Thymus (tissue), 11 donors: ENCODE results near the gene TRMT1. TPM values are rescaled to one million over a fixed set of nuclear protein-coding genes. Genes with fewer than 3 reads are reported as not detected.

ENCODE experiments used
- DNase-seq, 9 donors: peaks; one replicate each; pipeline ENCODE4 v3.0.0-alpha.2; 2013; ENCODE audit warnings: low spot score in 9 of 9, low read depth in 6 of 9, missing footprints in 1 of 9
- H3K27ac ChIP-seq, 2 donors: one replicate each; pipeline ENCODE4 v1.5.1; 2013; ENCODE audit warnings: control low read depth in 1 of 2, low read depth in 1 of 2, low read length in 1 of 2, mild to moderate bottlenecking in 1 of 2, moderate library complexity in 1 of 2
- H3K27me3 ChIP-seq, 2 donors: one replicate each; pipeline ENCODE4 v1.5.1; 2013; ENCODE audit warnings: low read length in 1 of 2; ENCODE audit not compliant: control insufficient read depth in 2 of 2, insufficient read depth in 1 of 2
- H3K36me3 ChIP-seq, 2 donors: one replicate each; pipeline ENCODE4 v1.5.1; 2013; ENCODE audit warnings: low read length in 1 of 2, mild to moderate bottlenecking in 1 of 2, moderate library complexity in 1 of 2; ENCODE audit not compliant: control insufficient read depth in 2 of 2, insufficient read depth in 2 of 2
- H3K4me1 ChIP-seq, 2 donors: one replicate each; pipeline ENCODE4 v1.5.1; 2013; ENCODE audit warnings: low read length in 2 of 2; ENCODE audit not compliant: control insufficient read depth in 2 of 2, insufficient read depth in 2 of 2
- H3K4me3 ChIP-seq, 2 donors: one replicate each; pipeline ENCODE4 v1.5.1; 2013; ENCODE audit warnings: low read length in 2 of 2, control low read depth in 1 of 2, mild to moderate bottlenecking in 1 of 2
- H3K9me3 ChIP-seq, 2 donors: one replicate each; pipeline ENCODE4 v1.5.1; 2013; ENCODE audit warnings: low read length in 1 of 2, mild to moderate bottlenecking in 1 of 2; ENCODE audit not compliant: control insufficient read depth in 2 of 2, insufficient read depth in 1 of 2
- WGBS: extraction: QIAGEN DNeasy Blood & Tissue Kit; methylation state at CpG from one replicate; pipeline ENCODE4 v1.1.7; 2013; 5-methylcytosine and 5-hydroxymethylcytosine counted together
- polyA plus RNA-seq: library from polyadenylated mRNA; stranded (reverse); fragments of 200-250 nt; gene quantifications from one replicate; pipeline ENCODE4 v1.2.3, GENCODE V29; 2013
- total RNA-seq: library from RNA; stranded (reverse); fragments of 120-200 nt; gene quantifications from one replicate; pipeline ENCODE4 v1.2.4, GENCODE V29; 2013
- donor health status: healthy.

Gene TRMT1
- total and polyA plus RNA-seq, 2 donors = 20.2 to 69.9 TPM

DNA sequence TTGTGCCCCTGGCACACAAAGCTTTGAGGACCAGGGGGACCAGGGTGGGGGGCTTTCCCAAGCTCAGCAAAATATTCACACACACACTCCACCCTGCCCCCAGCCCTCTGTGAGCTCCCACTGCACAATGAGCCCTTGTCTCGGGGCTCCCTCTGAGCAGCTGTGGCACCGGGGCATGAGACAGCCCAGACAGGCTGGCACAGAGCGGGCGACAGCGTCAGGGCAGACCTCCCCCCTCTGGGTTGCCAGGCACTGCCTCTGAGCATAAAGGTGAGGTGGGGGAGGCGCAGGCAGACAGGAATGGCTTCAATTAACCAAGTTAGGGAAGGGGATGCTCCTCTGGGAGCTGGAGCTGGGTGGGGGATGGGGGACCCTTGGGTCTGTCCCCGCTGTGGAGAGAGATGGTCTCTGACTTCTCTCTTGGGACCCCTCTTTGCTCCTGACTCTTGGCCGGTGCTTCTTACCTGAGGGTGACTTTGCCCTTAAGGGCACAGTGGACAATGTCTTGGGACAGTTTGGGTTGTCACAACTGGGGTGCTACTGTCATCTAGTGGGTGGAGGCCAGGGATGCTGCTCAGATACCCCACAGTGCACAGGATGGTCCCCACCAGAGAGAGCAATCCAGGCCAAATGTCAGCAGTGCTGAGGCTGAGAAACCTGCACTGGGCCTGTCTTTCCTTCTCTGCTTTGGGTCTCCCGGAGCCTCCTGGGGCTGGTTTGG, 44.2 kb downstream of the TRMT1 start:
- WGBS = 91% methylated on average over 9 of the region's 9 CpGs
- no peaks in the 10 kb centered on the region for H3K36me3 ChIP-seq
- DNase-seq = no peak
- H3K9me3 ChIP-seq = no peaks in the 10 kb centered on the region
- peaks cover 0 to 46% of the 10 kb centered on the region in 2 donors for H3K27me3 ChIP-seq
- peaks cover 0 to 16% of the 10 kb centered on the region in 2 donors for H3K4me1 ChIP-seq
- H3K4me3 ChIP-seq = no peak overlapping the region
- no peak overlapping the region for H3K27ac ChIP-seq

DNA sequence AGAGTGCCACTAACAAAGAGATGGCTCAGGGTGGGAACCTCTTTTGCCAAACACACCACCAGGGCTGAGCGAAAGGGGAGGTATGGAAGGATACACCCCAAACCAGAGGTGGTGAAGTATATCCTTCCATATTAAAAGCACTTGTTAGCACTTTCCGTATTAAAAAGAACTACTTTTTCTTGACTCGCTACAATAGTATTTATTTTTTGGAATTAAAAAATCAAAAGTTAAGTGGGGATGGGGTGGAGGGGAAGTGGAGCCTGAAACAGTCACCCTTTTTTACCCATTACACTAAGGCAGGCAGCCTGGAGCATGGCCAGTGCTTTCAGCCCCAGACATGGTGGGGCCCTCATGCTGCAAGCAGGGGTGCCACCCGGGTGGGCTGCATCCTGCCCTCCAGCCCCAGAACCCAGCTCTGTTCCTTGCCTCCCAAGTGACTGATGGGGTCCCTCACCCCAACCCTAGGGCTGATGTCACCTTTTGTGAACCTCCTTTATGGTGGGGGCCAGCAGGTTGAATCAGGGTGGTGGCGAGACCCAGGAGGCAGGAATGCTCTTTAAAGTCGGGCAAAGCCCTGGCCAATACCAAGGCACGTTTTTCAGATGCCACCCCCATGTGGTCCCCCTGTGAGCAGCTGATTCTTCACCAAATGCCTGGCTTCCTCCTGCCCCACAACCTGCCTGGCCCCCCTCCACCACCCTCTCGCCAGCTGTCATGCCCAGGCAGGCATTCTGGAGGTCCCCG, 44.9 kb downstream of the TRMT1 start:
- Histone ChIP-seq H3K4me1 (peaks cover 0 to 8% of the 10 kb centered on the region in 2 donors), H3K4me3 (no peak overlapping the region), H3K27me3 (peaks cover 0 to 40% of the 10 kb centered on the region in 2 donors), H3K36me3 (no peaks in the 10 kb centered on the region), H3K27ac (no peak overlapping the region), H3K9me3 (no peaks in the 10 kb centered on the region)
- no peak for DNase-seq
- 67% methylated on average over 9 of the region's 9 CpGs for WGBS

DNA sequence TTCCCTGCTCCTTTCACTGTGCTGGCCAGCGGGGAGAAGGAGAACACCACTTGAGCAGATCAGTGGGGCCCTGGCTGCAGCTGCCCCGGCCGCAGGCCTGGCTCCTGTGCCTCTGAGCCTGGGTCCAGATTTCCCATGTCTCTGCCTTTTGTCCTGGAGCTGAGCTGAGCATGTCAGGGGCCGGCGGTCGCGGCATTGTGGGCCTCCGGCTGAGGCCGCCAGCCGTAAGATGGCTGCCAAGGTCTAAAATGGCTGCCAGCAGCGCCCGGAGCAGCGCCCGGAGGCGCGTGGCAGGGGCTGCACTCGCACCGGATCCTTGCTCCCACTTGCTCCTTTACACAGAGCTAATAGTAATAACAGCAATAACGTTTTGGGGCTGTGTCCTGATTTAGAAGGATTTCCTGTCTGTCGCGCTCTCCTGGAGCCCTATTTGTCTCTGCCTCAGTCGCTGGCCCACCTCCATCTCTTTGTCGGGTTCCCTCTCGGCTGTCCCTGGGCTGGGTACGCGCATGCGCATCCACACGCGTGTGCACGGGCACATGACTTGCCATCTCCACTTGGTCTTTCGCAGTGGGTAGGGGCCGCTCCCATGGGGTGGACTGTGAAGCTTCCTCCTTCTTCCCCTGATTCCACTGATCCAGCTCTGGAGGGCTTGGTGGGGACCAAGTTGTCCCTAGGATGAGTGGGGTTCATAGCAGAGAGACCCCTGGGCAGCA, 46.0 kb downstream of the TRMT1 start:
- peaks cover 0 to 3% of the 10 kb centered on the region in 2 donors for H3K4me1 ChIP-seq
- WGBS = 95% methylated on average over 32 of the region's 32 CpGs

DNA sequence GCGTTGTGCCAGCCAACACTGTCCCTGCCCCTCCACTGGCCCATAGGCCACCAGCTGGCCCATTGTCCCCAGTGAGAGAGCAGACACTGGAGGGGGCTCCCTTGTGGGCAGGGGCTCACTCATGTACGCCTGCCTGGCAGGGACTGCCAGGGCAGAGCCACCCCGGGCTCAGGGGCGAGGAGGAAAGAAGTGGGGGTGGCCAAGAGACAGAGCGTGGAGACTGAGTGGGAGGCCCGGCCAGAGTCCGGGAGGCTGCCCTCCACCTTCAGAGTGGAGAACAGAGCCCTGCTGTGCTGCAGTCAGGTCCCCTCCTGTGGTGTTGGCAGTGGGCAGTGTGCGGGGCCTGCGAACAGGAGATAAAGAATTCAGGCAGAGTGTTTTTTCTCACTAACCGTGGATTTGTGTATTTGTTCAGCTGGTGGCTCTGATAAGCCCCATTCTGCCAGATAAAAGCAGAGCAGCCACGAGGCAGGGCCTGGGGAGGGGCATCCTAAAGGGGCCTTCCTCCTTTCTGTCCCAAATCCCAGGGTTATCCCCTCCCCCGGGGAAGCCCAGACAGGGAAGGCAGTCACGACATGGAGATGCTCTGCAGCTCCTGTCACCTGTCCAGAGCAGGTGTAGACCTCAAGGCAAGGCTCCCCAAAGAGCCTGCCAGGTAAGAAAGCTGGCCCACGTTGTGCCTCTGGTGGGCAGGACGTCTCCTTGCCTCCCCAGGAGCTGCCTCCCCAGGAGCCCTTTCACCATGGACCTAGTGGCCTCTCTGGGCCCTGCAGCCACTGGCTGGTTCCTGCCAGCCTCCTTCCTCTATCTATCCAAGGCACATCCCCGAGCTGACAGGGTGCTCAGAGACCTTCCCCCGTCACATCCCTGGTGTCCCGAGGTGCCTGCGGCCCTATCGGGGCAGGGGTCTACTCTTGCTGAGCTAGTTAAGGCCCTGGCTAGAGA, 46.9 kb downstream of the TRMT1 start:
- no peaks in the 10 kb centered on the region for H3K9me3 ChIP-seq
- H3K27ac ChIP-seq = no peak overlapping the region
- WGBS = 84% methylated on average over 20 of the region's 20 CpGs
- no peak for DNase-seq
- H3K4me1 ChIP-seq = peaks cover 0 to 3% of the 10 kb centered on the region in 2 donors
- peaks cover 0 to 26% of the 10 kb centered on the region in 2 donors for H3K27me3 ChIP-seq
- no peaks in the 10 kb centered on the region for H3K36me3 ChIP-seq
- H3K4me3 ChIP-seq = no peak overlapping the region

More for the DNA sequence above, 46.0 kb downstream of the TRMT1 start:
- H3K9me3 ChIP-seq = no peaks in the 10 kb centered on the region
- H3K27ac ChIP-seq = no peak overlapping the region
- no peaks in the 10 kb centered on the region for H3K36me3 ChIP-seq
- peaks cover 0 to 31% of the 10 kb centered on the region in 2 donors for H3K27me3 ChIP-seq
- no peak overlapping the region for H3K4me3 ChIP-seq
- DNase-seq = no peak

DNA sequence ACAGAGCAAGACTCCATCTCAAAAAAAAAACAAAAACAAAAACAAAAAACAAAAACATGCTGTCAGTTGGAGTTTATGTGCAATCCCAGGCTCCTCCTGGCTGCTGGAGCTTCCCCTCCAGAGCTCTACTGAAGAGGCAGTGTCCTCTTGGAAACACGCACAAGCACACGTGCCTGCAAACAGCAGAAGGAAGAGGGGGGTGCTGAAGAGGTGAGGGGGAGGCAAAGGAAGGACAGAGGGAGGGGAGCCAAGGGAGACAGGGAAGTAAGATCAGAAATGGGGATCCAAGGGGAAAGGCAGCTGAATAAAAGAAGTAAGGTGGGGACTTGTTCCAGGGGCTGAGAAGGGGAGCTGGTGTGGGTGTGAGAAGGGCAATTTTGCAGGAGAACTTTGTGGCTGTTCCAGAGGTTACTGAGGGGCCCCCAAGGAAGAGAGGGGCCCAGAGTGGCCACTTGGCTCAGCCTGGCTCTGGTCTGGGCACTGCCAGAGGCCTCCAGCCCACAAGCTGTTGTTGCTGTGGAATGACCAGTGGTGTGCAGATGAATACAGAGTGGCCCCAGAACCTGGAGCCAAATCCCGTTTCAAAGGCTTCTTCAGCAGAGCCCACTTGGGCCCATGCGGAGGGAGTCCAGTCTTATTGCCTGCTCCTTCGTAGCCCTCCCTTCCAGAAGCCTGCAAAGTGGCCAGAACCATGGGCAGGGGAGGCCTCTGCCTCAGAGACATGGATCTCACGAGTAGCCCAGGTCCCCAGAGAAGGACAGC, 48.3 kb downstream of the TRMT1 start:
- H3K4me3 ChIP-seq = no peak overlapping the region
- peaks cover 0 to 35% of the 10 kb centered on the region in 2 donors for H3K27me3 ChIP-seq
- H3K4me1 ChIP-seq = peaks cover 0 to 3% of the 10 kb centered on the region in 2 donors
- no peak overlapping the region for H3K27ac ChIP-seq
- no peaks in the 10 kb centered on the region for H3K36me3 ChIP-seq
- WGBS = 92% methylated on average over 6 of the region's 6 CpGs
- H3K9me3 ChIP-seq = no peaks in the 10 kb centered on the region
- DNase-seq = no peak

DNA sequence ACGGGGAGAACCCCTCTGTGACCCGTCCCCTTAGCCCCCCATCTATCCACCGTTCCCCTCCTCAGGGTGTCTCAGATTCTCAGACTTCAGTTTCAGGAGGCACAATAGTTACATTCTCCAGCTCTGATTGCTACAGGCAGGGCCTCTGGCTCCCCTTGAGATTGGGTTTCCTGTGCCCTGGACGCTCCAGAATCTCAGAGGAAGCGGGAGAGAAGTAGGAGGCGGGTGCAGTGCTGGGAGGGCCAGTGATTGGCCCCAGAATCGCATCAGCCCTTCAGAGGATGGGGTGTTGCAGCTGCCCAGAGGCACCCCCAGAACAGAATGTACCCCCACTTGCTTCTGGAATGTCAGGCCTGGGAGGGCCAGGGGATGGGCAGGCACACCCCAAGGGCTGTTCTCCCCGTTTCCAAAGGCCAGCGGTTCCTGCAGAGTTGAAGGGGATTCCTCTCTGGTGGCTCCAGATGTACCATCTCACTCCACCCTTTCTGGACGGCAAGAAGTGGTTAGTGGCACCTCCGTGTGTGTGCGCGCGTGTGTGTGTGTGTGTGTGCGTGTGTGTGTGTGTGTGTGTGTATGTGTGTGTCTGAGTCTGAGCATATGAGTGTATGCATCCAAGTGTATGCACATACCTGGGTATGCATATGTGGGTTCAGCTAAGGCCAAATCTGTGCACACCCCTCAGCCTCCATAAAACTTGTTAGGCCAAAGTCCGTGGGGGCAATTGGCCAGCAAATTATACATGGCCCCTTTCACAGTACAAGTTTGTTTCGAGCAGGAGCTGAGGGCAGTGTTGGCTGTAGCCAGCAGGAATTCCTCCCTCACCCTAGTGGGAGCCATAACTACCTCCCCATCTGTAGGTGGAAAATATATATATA, 49.4 kb downstream of the TRMT1 start:
- peaks cover 0 to 3% of the 10 kb centered on the region in 2 donors for H3K4me1 ChIP-seq
- peaks cover 0 to 40% of the 10 kb centered on the region in 2 donors for H3K27me3 ChIP-seq
- H3K36me3 ChIP-seq = no peaks in the 10 kb centered on the region
- H3K9me3 ChIP-seq = no peaks in the 10 kb centered on the region
- H3K4me3 ChIP-seq = no peak overlapping the region
- WGBS = 92% methylated on average over 17 of the region's 17 CpGs
- no peak for DNase-seq
- no peak overlapping the region for H3K27ac ChIP-seq

DNA sequence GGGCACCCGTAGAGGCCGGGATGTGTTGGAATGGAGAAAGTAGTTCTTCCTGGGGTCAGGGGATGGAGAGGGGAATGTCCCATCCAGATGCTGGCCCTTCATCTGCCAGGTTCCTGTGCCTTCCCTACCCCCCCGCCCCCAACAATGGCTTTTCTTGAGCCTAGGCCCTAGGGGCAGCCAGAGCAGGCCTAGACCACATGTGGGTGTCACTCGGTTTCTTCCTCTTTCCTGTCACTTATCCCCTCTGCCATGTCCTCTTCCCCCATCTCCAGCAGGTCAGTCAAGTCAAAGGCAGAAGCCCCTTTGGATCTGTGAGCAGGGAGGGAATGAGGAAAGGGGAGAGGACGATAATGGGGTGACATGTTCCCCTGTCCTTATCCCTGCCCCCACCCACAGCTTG, 50.3 kb downstream of the TRMT1 start:
- WGBS = 89% methylated on average over 5 of the region's 5 CpGs
- Histone ChIP-seq H3K27me3 (peaks cover under 1 to 47% of the 10 kb centered on the region in 2 donors), H3K9me3 (peaks cover 0 to under 1% of the 10 kb centered on the region in 2 donors), H3K4me3 (no peak overlapping the region), H3K36me3 (no peaks in the 10 kb centered on the region), H3K27ac (no peak overlapping the region), H3K4me1 (peaks cover under 1 to 11% of the 10 kb centered on the region in 2 donors)
- no peak for DNase-seq
